HepG2 (cell line): ENCODE measurements around the gene CDCA4. TPM values are rescaled to one million over a fixed set of nuclear protein-coding genes. Genes with fewer than 3 reads are reported as not detected.

Source experiments
- ATAC-seq: fragments of 200-7000 bp; cut with Tn5 transposase; 3 replicates; pipeline ENCODE4 v1.9.1; 2020; ENCODE audit warnings: mild to moderate bottlenecking, moderate library complexity
- BruUV-seq: library from RNA; stranded (reverse); fragments of 400-500 nt; replicated peaks from 2 replicates; lab custom pipeline; 2021; lab: Mats Ljungman, UMichigan
- CTCF ChIA-PET: fragments of 300-600 bp; formaldehyde crosslinking; extraction: SDS; loops from one replicate; lab custom pipeline; 2021; ENCODE audit warnings: low total read pairs, inconsistent platforms, low intra/inter-chr PET ratio; lab: Yijun Ruan, JAX
- POLR2A ChIA-PET: fragments of 350-600 bp; sonication (Branson Sonifier 250); formaldehyde crosslinking; loops from one replicate; lab custom pipeline; 2020; ENCODE audit warnings: antibody characterized with exemption, inconsistent platforms; lab: Yijun Ruan, JAX
- DNase-seq: peaks from one replicate; pipeline ENCODE4 v3.0.0-alpha.2; 2015; ENCODE audit warnings: low spot score
- FAIRE-seq: peaks from 3 replicates; lab custom pipeline; 2011; peaks lifted over from hg19 to GRCh38; lab: Jason Lieb, UNC
- H2AFZ ChIP-seq: one replicate; pipeline ENCODE4 v1.6.1; 2011; ENCODE audit warnings: low read length, inconsistent platforms
- H3K27ac ChIP-seq: fragments of 300-600 bp; 3 replicates; pipeline ENCODE4 v1.8.0; 2011; ENCODE audit warnings: mixed run types, mild to moderate bottlenecking, mixed read lengths, low read length, inconsistent platforms; ENCODE audit not compliant: insufficient read depth; ENCODE audit errors: extremely low read length
- H3K27me3 ChIP-seq, 2 experiments: fragments of 200-600 bp in 1 of 2; 2 replicates in 1 of 2; 3 replicates in 1 of 2; pipeline versions ENCODE4 v1.6.0 to v1.8.0; 2011; ENCODE audit warnings: low read length in 2 of 2, mild to moderate bottlenecking in 2 of 2, moderate library complexity in 2 of 2, inconsistent platforms in 1 of 2; ENCODE audit not compliant: insufficient read depth in 2 of 2, control insufficient read depth in 1 of 2
- H3K36me3 ChIP-seq, 2 experiments: fragments of 200-600 bp in 1 of 2; replicated peaks in 1 of 2; 2 replicates in 1 of 2; 3 replicates in 1 of 2; pipeline versions ENCODE4 v1.5.1 to v1.8.0; 2011; ENCODE audit warnings: low read length in 2 of 2, inconsistent platforms in 1 of 2; ENCODE audit not compliant: insufficient read depth in 2 of 2, control insufficient read depth in 1 of 2
- H3K4me1 ChIP-seq: 2 replicates; pipeline ENCODE4 v1.5.1; 2012; ENCODE audit warnings: low read length, inconsistent platforms; ENCODE audit not compliant: insufficient read depth
- H3K4me2 ChIP-seq: 2 replicates; pipeline ENCODE4 v1.6.0; 2011; ENCODE audit warnings: low read depth, low read length, inconsistent platforms
- H3K4me3 ChIP-seq, 3 experiments: fragments of 200-600 bp in 1 of 3; sonication (generic), shearing (Covaris generic) in 1 of 3; replicated peaks in 1 of 3; 2 replicates each; pipeline ENCODE4 v1.5.1; 2011 to 2016; ENCODE audit warnings: low read length in 3 of 3, inconsistent platforms in 2 of 3, low read depth in 2 of 3, mild to moderate bottlenecking in 2 of 3, control low read depth in 1 of 3, mixed read lengths in 1 of 3; ENCODE audit not compliant: insufficient read depth in 1 of 3
- H3K79me2 ChIP-seq: one replicate; pipeline ENCODE4 v1.6.1; 2011; ENCODE audit warnings: low read length, inconsistent platforms; ENCODE audit not compliant: insufficient read depth
- H3K9ac ChIP-seq: 2 replicates; pipeline ENCODE4 v1.6.0; 2011; ENCODE audit warnings: mild to moderate bottlenecking, low read depth, low read length, inconsistent platforms; ENCODE audit not compliant: insufficient read depth
- H3K9me3 ChIP-seq: 2 replicates; pipeline ENCODE4 v1.5.1; 2012; ENCODE audit warnings: mild to moderate bottlenecking, low read length
- H4K20me1 ChIP-seq: 2 replicates; pipeline ENCODE4 v1.6.0; 2011; ENCODE audit warnings: inconsistent platforms, mild to moderate bottlenecking, low read length, moderate library complexity; ENCODE audit not compliant: insufficient read depth
- MTA1 ChIP-seq: sonication (generic); formaldehyde crosslinking; IDR thresholded peaks from 2 replicates; pipeline ENCODE4 v1.4.0; 2020; ENCODE audit warnings: missing genetic modification reagents, mild to moderate bottlenecking, borderline replicate concordance
- NPAS2 ChIP-seq: sonication (generic); formaldehyde crosslinking; IDR thresholded peaks from 2 replicates; pipeline ENCODE4 v1.8.0; 2022; ENCODE audit warnings: mild to moderate bottlenecking, missing genetic modification reagents, borderline replicate concordance
- REXO4 ChIP-seq: sonication (generic); formaldehyde crosslinking; IDR thresholded peaks from 2 replicates; pipeline ENCODE4 v1.8.0; 2022; ENCODE audit warnings: missing genetic modification reagents, mild to moderate bottlenecking, borderline replicate concordance
- SIN3A ChIP-seq: IDR thresholded peaks from 2 replicates; pipeline ENCODE4 v1.6.1; 2011; ENCODE audit warnings: low read depth, mild to moderate bottlenecking, control low read depth, low read length, borderline replicate concordance
- ZNF121 ChIP-seq: sonication (generic); formaldehyde crosslinking; IDR thresholded peaks from 2 replicates; pipeline ENCODE4 v1.5.0; 2020; ENCODE audit warnings: mild to moderate bottlenecking, missing genetic modification reagents
- ZNF460 ChIP-seq: sonication (generic); formaldehyde crosslinking; IDR thresholded peaks from 2 replicates; pipeline ENCODE4 v1.5.1; 2020; ENCODE audit warnings: missing genetic modification reagents, mild to moderate bottlenecking, borderline replicate concordance
- ZNF883 ChIP-seq: sonication (generic); formaldehyde crosslinking; IDR thresholded peaks from 2 replicates; pipeline ENCODE4 v1.5.1; 2020; ENCODE audit warnings: mild to moderate bottlenecking, missing genetic modification reagents; ENCODE audit errors: not compliant biosample characterization
- WGBS: methylation state at CpG from one replicate; pipeline ENCODE4 v1.1.6; 2017; ENCODE audit warnings: low lambda C conversion rate; 5-methylcytosine and 5-hydroxymethylcytosine counted together
- in situ Hi-C: cut with HindIII; loops from 2 replicates; pipeline ENCODE4 v1.10.0; 2017; ENCODE audit warnings: low pct_unique_long_range_greater_than_20kb; ENCODE audit not compliant: extremely low pct_ligation_motif_present
- intact Hi-C: fragments of 100-400 bp; cut with micrococcal nuclease; formaldehyde crosslinking; loops from one replicate; pipeline ENCODE4 v1.10.0; 2022; ENCODE audit not compliant: unreplicated experiment
- polyA plus RNA-seq, 8 experiments: library from polyadenylated mRNA; depleted of rRNA in 3 of 8; stranded (reverse) in 7 of 8; unstranded in 1 of 8; fragments of >200 nt; fragmentation: Illumina TruSeq in 4 of 8; extraction: Trizol in 4 of 8; gene quantifications; 2 replicates each; pipeline versions ENCODE4 v1.2.1 to v1.2.3, GENCODE V29; 2011 to 2016; ENCODE audit warnings: low read depth in 4 of 8, missing spikeins in 1 of 8, mixed read lengths in 1 of 8; ENCODE audit not compliant: insufficient read depth in 1 of 8
- total RNA-seq, 5 experiments: library from RNA; depleted of rRNA; stranded (reverse); fragments of >200 nt; fragmentation: Illumina TruSeq; extraction: Trizol; gene quantifications; 2 replicates each; pipeline ENCODE4 v1.2.3, GENCODE V29; 2016; ENCODE audit warnings: low read depth in 1 of 5
- TF ChIP-seq, protein P1 (sequence below): sonication (generic); formaldehyde crosslinking; IDR thresholded peaks from 2 replicates; pipeline ENCODE4 v1.5.0; 2020; ENCODE audit warnings: mild to moderate bottlenecking, missing genetic modification reagents, moderate library complexity
- TF ChIP-seq, protein P2 (sequence below): sonication (generic); formaldehyde crosslinking; IDR thresholded peaks from 2 replicates; pipeline ENCODE4 v1.4.0; 2020; ENCODE audit warnings: mild to moderate bottlenecking, missing genetic modification reagents

Gene CDCA4
- total and polyA plus RNA-seq, 2 of the 13 experiments (the other 11 are each of a cell fraction or from before 2014, with no cell fraction given), result 19.7 to 43.1 TPM

DNA sequence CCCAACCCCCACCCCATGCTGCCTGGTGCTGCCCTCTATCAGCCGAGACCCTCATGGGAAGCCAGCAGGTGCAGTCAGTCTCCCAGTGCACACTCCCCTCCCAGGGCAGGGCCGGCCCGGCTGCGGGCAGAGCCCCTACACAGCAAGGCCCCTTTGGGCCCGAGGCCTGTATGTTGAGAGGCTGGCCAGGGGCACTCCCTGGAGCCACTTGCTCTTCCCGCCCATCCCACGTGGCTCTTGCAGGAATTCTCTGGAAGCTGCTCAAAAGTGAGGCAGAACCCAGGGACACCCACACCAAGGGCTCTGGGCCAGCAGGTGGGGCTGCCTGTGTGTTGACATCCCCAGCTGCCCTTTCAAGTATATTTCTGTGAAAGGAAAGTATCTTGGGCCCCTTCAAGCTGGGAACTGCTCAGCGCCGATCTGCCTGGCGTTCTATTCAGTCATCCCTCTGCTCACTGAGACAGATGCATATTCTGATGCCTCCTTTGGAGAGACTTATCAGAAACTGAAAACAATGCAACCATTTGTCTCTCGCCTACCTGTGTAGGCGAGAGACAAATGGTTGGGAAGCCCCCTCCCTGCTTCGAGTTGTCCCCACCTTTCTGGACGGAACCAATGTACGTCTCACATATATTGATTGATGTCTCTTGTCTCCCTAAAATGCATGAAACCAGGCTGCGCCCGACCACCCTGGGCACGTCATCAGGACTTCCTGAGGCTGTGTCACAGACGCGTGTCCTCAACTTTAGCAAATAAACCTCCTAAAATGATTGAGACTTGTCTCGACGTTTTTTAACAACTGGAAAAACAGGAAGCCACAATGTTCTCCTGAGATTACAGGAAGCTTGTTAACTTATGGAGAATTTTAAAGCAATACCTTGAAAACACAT is 38.4 kb upstream of the CDCA4 start:
- WGBS, result 39% methylated on average over 14 of the region's 22 CpGs
- intact Hi-C loops (no loop called here), in situ Hi-C loops (no loop called here)
- TF ChIP-seq ZNF460 (CRISPR knock-in tag), result no peak
- TF ChIP-seq, protein P1, sequence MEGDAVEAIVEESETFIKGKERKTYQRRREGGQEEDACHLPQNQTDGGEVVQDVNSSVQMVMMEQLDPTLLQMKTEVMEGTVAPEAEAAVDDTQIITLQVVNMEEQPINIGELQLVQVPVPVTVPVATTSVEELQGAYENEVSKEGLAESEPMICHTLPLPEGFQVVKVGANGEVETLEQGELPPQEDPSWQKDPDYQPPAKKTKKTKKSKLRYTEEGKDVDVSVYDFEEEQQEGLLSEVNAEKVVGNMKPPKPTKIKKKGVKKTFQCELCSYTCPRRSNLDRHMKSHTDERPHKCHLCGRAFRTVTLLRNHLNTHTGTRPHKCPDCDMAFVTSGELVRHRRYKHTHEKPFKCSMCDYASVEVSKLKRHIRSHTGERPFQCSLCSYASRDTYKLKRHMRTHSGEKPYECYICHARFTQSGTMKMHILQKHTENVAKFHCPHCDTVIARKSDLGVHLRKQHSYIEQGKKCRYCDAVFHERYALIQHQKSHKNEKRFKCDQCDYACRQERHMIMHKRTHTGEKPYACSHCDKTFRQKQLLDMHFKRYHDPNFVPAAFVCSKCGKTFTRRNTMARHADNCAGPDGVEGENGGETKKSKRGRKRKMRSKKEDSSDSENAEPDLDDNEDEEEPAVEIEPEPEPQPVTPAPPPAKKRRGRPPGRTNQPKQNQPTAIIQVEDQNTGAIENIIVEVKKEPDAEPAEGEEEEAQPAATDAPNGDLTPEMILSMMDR, result 0 out of 2 replicates have a peak, but pooled peaks have one; percentile 9
- DNase-seq (no peak), ATAC-seq (peak; percentile 35), FAIRE-seq (no peak)
- no peak overlapping the region for H3K27ac ChIP-seq
- H3K9ac ChIP-seq, result no peak overlapping the region
- H3K4me1 ChIP-seq, result peaks cover 2% of the 10 kb centered on the region
- no peaks in the 10 kb centered on the region for H3K36me3 ChIP-seq
- H3K27me3 ChIP-seq, result peaks cover 8 to 48% of the 10 kb centered on the region in 2 experiments
- ChIA-PET POLR2A (no interaction called here), CTCF (no interaction called here)
- no peaks in the 10 kb centered on the region for H3K9me3 ChIP-seq
- BruUV-seq, result no TSS peak
- H3K79me2 ChIP-seq, result no peaks in the 10 kb centered on the region
- no peak overlapping the region for H3K4me3 ChIP-seq
- no peak overlapping the region for H3K4me2 ChIP-seq
- H2AFZ ChIP-seq, result no peak overlapping the region
- H4K20me1 ChIP-seq, result no peaks in the 10 kb centered on the region

DNA sequence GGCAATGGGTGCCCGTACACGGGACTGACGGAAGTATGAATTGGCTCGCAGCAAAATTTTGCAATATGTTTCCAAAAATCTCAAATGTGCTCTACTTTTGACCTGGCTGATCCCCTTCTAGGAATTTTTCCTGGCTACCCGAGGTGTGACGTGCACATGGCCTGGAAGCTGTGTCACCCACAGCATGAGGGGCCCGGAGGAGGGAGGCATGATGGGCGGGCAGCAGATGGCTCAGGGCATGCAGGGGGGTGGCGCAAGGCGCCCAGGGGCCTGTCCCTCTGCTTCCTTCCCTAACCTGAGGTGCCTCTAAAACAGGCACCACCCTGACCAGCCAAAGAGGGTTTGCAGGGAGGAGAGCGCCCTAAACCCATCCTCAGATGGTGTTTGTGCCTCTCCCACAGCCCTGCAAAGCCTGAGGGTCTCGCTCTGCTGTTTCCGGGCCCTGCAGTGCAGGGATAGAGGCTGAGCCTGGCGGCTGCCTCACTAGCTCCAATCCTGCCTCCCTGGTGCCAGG is 37.7 kb upstream of the CDCA4 start:
- CTCF ChIA-PET, result no interaction called here
- no peaks in the 10 kb centered on the region for H3K79me2 ChIP-seq
- TF ChIP-seq ZNF121 (CRISPR knock-in tag), result no peak
- TF ChIP-seq NPAS2 (CRISPR knock-in tag), result no peak
- no peak for TF ChIP-seq REXO4 (CRISPR knock-in tag)
- no peak for TF ChIP-seq SIN3A
- no peak for TF ChIP-seq ZNF883
- no peak for TF ChIP-seq MTA1
- TF ChIP-seq, protein P2, sequence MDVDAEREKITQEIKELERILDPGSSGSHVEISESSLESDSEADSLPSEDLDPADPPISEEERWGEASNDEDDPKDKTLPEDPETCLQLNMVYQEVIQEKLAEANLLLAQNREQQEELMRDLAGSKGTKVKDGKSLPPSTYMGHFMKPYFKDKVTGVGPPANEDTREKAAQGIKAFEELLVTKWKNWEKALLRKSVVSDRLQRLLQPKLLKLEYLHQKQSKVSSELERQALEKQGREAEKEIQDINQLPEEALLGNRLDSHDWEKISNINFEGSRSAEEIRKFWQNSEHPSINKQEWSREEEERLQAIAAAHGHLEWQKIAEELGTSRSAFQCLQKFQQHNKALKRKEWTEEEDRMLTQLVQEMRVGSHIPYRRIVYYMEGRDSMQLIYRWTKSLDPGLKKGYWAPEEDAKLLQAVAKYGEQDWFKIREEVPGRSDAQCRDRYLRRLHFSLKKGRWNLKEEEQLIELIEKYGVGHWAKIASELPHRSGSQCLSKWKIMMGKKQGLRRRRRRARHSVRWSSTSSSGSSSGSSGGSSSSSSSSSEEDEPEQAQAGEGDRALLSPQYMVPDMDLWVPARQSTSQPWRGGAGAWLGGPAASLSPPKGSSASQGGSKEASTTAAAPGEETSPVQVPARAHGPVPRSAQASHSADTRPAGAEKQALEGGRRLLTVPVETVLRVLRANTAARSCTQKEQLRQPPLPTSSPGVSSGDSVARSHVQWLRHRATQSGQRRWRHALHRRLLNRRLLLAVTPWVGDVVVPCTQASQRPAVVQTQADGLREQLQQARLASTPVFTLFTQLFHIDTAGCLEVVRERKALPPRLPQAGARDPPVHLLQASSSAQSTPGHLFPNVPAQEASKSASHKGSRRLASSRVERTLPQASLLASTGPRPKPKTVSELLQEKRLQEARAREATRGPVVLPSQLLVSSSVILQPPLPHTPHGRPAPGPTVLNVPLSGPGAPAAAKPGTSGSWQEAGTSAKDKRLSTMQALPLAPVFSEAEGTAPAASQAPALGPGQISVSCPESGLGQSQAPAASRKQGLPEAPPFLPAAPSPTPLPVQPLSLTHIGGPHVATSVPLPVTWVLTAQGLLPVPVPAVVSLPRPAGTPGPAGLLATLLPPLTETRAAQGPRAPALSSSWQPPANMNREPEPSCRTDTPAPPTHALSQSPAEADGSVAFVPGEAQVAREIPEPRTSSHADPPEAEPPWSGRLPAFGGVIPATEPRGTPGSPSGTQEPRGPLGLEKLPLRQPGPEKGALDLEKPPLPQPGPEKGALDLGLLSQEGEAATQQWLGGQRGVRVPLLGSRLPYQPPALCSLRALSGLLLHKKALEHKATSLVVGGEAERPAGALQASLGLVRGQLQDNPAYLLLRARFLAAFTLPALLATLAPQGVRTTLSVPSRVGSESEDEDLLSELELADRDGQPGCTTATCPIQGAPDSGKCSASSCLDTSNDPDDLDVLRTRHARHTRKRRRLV (CRISPR knock-in tag), result no peak

More for the DNA sequence above, 37.7 kb upstream of the CDCA4 start:
- in situ Hi-C loops (no loop called here), intact Hi-C loops (no loop called here)
- 40% methylated on average over 9 of the region's 14 CpGs for WGBS
- ATAC-seq, result no peak
- no peaks in the 10 kb centered on the region for H4K20me1 ChIP-seq
- no peak for DNase-seq
- POLR2A ChIA-PET, result no interaction called here
- H3K9ac ChIP-seq, result no peak overlapping the region
- FAIRE-seq, result no peak
- H2AFZ ChIP-seq, result no peak overlapping the region
- no peaks in the 10 kb centered on the region for H3K36me3 ChIP-seq
- peaks cover 8 to 54% of the 10 kb centered on the region in 2 experiments for H3K27me3 ChIP-seq
- no peak overlapping the region for H3K4me3 ChIP-seq
- no peaks in the 10 kb centered on the region for H3K4me1 ChIP-seq
- H3K9me3 ChIP-seq, result no peaks in the 10 kb centered on the region
- no peak overlapping the region for H3K4me2 ChIP-seq
- no TSS peak for BruUV-seq
- H3K27ac ChIP-seq, result no peak overlapping the region
